Stimulated activated CD8-positive, alpha-beta memory T cell treated with anti-CD3 and anti-CD28 coated beads, Interleukin-7, amount 100 ng/mL, for 48 hours (primary cell): ENCODE results near the gene SLC3A2.

Experiments
- DNase-seq, 2 donors: peaks; one replicate each; pipeline ENCODE4 v3.0.0-alpha.2; 2020; ENCODE audit warnings: low read depth in 1 of 2; ENCODE audit errors: extremely low read depth in 1 of 2

The SLC3A2 gene

GRCh38 chr11:62879235-62879978, 1.3 kb upstream of the SLC3A2 start:
- DNase-seq = no peak

GRCh38 chr11:62880231-62880802, 379 bp upstream of the SLC3A2 start:
- peak; percentile 29 to 46 for DNase-seq

GRCh38 chr11:62881579-62882430, 1.1 kb downstream of the SLC3A2 start:
- DNase-seq = peak; percentile 90 to 95

- no peak for DNase-seq
These were observed 1.7 kb downstream of the SLC3A2 start for GRCh38 chr11:62882431-62882749.

- DNase-seq = no peak
These were observed 2.2 kb downstream of the SLC3A2 start for GRCh38 chr11:62882788-62883501.

DNA sequence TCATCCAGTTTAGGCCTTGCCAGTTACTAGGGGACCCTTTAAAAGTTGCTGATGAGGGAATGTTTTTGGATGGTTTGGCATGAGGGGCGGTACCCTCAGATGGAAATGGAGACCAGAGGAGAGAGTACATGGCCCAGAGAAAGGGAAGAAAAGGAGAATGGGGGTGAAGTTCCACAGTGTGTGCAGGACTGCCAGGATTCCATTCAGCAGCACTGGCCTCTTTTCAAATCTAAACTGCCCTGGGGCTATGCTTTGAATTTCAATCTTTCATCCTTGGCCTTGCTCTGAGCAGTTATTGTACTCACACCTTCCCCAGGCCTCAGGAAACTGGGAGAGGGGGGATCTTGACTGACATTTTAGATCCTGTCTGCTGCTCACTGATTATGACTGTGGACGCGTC, 3.0 kb downstream of the SLC3A2 start:
- DNase-seq = no peak

GRCh38 chr11:62885137-62885750, 4.5 kb downstream of the SLC3A2 start:
- no peak for DNase-seq

GRCh38 chr11:62888406-62888805, 7.7 kb downstream of the SLC3A2 start:
- DNase-seq = no peak

DNA sequence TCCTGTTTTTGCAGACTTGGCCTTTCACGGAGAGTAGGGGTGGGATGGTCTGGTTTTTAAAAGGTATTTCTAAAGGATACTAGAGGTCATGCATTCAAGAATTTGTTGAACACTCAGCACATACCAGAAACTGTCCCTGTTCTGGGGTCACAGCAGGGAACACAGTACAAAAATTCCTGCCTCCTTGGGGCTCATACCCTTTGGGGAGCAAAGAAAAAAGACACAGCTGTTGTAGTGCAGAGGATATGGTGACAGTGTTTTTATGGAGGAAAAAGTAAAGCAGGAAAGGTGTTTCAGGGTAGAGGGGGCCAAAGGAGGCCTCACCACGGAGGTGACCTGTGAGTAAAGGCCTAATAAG, 8.4 kb downstream of the SLC3A2 start:
- no peak for DNase-seq

DNA sequence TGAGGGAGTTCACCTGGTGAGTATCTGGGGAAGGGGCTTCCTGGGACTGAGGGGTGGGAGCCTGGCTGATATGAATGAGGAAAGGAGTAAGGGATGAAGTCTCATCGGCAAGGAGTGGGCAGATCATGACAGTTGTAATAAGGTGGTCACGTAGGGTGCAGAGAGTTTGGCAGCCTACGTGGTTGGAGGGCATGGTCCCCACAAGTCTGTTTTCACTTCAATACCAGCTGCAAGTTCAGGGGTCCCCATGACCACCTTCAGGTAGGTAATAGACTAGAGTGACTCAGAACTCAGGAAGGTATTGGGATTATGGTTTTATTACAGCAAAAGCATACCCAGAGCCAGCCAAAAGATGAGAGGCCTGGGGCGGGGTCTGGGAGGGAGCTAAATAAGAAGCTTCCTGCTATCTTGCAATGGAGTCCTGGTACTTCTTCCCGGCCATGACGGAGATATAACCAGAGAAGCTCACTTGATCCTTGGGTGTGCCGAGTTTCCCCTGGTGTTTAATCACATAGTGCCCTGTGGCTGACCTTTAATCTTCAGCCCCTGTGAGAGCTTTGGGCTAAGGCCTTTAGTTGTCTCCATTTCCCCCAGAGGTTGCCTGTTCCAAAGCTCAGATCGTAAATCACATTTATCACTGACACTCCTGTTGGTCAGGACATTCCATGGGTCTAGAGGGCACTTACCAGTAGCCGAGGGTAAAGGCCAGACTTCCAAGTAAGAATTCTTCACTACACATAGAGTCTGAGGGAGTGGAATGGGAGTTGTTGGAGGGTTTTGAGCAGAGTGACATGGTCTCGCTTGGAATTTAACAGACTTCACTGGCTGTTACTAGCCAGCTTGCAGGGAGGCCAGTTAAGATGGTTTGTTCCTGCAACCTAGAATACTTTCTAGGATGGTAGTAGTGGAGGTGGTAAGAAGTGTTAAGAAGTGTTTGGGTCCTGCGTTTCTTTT, 9.1 kb downstream of the SLC3A2 start:
- DNase-seq = no peak

DNA sequence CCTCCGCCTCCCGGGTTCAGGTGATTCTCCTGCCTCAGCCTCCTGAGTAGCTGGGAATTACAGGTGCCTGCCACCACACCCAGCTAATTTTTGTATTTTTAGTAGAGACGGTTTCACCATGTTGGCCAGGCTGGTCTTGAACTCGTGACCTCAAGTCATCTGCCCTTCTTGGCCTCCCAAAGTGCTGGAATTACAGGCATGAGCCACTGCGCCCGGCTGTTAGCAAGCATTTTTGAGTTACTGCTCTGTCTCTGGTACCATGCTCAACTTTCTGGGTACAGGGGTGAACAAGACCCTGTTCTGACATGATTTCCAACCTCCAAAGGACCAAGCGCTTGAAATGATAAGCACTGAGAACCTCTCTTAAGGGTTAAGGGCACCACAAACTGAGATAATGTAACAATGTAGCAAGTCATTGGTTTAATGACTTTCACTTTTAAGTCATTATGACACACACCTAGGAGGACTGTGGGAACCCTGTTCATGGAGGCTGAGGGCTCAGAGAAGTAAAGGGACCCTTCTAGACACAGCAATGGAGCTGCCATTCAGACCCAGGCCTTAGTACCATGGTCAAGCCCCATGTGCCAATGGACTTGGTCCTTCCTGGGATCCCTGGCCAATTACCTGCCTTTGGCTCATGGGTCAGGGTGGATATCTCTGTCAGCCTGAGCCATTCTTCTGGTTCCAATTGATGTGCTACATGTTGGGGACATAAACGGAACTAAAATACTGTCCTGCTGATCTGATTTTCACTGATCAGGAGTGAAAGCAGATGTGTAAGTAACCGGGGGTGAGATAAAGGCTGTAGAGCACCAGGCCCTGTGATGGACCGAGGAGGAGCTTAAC, 11.6 kb downstream of the SLC3A2 start:
- no peak for DNase-seq

GRCh38 chr11:62895501-62895900, 14.8 kb downstream of the SLC3A2 start:
- DNase-seq = no peak

- no peak for DNase-seq
These were observed 15.4 kb downstream of the SLC3A2 start for GRCh38 chr11:62896049-62896448.

- DNase-seq = no peak
These were observed 16.6 kb downstream of the SLC3A2 start for GRCh38 chr11:62897311-62897710.

GRCh38 chr11:62898027-62898426, 17.3 kb downstream of the SLC3A2 start:
- DNase-seq = no peak

- DNase-seq = no peak
These were observed 22.2 kb downstream of the SLC3A2 start for GRCh38 chr11:62902932-62903331.

DNA sequence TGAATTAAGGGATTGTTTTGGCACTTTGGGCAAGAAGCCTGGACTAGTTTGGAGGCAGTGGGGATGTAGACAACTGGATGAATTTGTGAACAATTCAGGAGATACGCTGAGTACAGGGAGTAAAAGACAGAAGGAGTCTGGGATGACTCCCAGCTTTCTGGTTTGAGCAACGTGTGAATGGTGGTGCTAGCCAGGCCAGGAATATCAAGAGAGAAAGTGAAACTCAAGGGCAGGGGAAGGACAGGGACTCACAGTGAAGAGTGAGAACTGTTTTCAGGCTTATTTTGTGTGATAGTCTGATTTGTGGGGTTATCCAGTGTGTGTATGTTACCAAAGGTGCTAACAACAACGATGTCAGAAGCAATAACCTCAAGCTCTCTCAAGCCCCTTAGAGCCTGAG, 24.6 kb downstream of the SLC3A2 start:
- no peak for DNase-seq

DNA sequence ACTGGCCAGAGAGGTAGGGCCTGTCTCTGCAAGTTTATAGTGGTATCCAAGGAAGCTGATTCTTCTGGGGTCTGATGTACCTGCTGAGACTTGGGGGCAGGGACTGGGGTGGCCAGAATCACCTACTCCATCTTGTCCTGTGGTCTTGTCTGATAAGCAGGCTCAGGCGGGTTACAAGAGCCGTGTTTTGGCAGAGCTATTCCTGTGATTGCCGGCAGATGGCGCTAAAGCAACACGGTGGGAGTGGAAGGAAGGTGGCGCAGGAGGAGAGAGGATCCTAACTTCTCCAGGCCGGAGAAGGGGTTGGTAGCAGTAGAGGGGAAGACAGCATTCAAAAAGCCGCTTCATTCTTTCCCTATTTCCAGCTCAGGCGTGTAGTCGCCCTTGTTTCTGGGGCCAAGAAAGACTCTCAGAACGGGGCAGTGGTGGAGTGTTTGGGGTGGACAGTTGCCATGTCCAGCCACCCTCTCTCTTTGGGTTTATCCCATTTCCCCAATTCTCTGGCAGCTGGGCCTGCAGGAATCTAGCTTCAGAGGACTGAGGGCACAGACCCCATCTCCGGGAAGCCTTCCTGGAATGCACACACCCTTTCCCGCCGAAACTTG, 25.3 kb downstream of the SLC3A2 start:
- peak; percentile 44 to 49 for DNase-seq
